Neural crest cell (in vitro differentiated cells): ENCODE data around the gene AFF2. TPM values are rescaled to one million over a fixed set of nuclear protein-coding genes. Genes with fewer than 3 reads are reported as not detected.

Source experiments
- DNase-seq: peaks from one replicate; pipeline ENCODE4 v3.0.0; 2021; ENCODE audit warnings: low read depth, mixed read lengths, low spot score
- H3K27ac Mint-ChIP-seq: one replicate; pipeline ENCODE4 v1.8.0; 2021; ENCODE audit warnings: mild to moderate bottlenecking, mixed read lengths; ENCODE audit not compliant: unreplicated experiment
- H3K27me3 Mint-ChIP-seq: 2 replicates; pipeline ENCODE4 v1.8.0; 2021; ENCODE audit warnings: low read depth, mild to moderate bottlenecking, mixed read lengths
- H3K36me3 Mint-ChIP-seq: 2 replicates; pipeline ENCODE4 v1.8.0; 2021; ENCODE audit warnings: low read depth, mild to moderate bottlenecking, mixed read lengths
- H3K4me1 Mint-ChIP-seq: 2 replicates; pipeline ENCODE4 v1.8.0; 2021; ENCODE audit warnings: mixed read lengths
- H3K4me3 Mint-ChIP-seq: one replicate; pipeline ENCODE4 v1.8.0; 2021; ENCODE audit warnings: mild to moderate bottlenecking, mixed read lengths
- H3K9me3 Mint-ChIP-seq: 2 replicates; pipeline ENCODE4 v1.8.0; 2021; ENCODE audit warnings: mixed read lengths
- total RNA-seq: library from RNA; stranded (reverse); gene quantifications from 2 replicates; pipeline ENCODE4 v1.2.1, GENCODE V29; 2021
- TF ChIP-seq, protein P1 (sequence below): fragments of 200-600 bp; sonication (generic); conservative IDR thresholded peaks from 2 replicates; pipeline ENCODE4 v1.5.0; 2021; ENCODE audit warnings: antibody characterized with exemption, mild to moderate bottlenecking

AFF2 gene
- total RNA-seq, 1 donor from 2014 or later, result 15.4 TPM

DNA sequence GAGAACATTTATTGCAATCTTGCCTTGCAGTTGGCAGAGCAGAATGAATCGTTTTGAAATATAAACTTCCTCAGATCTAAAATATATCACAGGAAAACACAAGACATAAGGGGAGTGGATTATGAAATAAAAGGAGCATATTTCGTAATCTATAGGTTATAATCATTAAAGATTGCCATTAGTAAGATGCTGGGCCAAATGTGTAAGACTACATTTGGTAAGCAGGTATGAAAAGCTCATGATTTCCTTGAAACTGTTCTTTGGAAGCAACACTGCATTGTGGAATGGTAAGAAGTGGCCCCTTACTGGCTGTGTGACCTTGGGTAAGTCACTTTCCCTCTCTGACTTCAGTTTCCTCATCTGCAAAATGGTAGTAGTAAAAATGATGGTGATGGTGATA, 68.3 kb downstream of the AFF2 start:
- H3K4me1 Mint-ChIP-seq, result no peaks in the 10 kb centered on the region
- no peaks in the 10 kb centered on the region for H3K27me3 Mint-ChIP-seq
- H3K9me3 Mint-ChIP-seq, result peaks cover 2% of the 10 kb centered on the region
- TF ChIP-seq, protein P1, sequence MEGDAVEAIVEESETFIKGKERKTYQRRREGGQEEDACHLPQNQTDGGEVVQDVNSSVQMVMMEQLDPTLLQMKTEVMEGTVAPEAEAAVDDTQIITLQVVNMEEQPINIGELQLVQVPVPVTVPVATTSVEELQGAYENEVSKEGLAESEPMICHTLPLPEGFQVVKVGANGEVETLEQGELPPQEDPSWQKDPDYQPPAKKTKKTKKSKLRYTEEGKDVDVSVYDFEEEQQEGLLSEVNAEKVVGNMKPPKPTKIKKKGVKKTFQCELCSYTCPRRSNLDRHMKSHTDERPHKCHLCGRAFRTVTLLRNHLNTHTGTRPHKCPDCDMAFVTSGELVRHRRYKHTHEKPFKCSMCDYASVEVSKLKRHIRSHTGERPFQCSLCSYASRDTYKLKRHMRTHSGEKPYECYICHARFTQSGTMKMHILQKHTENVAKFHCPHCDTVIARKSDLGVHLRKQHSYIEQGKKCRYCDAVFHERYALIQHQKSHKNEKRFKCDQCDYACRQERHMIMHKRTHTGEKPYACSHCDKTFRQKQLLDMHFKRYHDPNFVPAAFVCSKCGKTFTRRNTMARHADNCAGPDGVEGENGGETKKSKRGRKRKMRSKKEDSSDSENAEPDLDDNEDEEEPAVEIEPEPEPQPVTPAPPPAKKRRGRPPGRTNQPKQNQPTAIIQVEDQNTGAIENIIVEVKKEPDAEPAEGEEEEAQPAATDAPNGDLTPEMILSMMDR, result no peak
- H3K4me3 Mint-ChIP-seq, result no peak overlapping the region
- DNase-seq, result no peak
- H3K27ac Mint-ChIP-seq, result no peak overlapping the region
- H3K36me3 Mint-ChIP-seq, result no peaks in the 10 kb centered on the region

DNA sequence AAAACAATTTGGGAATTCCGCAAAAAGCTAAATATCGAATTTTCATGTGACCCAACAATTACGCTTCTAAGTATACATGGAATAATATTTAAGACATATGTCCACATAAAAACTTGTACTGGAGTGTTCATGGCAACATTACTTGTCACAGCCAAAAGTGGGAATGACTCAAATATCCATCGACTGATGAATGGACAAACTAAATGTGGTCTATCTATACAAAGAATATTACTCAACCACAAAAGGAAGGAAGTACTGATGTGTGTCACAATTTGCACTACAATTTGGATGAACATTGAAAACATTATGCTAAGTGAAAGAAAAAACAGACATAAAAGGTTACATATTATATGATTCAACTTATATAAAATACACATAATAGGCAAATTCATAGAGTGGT, 71.9 kb downstream of the AFF2 start:
- H3K36me3 Mint-ChIP-seq, result no peaks in the 10 kb centered on the region
- H3K4me1 Mint-ChIP-seq, result no peaks in the 10 kb centered on the region
- TF ChIP-seq, protein P1, result no peak
- DNase-seq, result no peak
- H3K9me3 Mint-ChIP-seq, result no peaks in the 10 kb centered on the region
- H3K4me3 Mint-ChIP-seq, result no peak overlapping the region
- H3K27me3 Mint-ChIP-seq, result no peaks in the 10 kb centered on the region
- H3K27ac Mint-ChIP-seq, result no peak overlapping the region

DNA sequence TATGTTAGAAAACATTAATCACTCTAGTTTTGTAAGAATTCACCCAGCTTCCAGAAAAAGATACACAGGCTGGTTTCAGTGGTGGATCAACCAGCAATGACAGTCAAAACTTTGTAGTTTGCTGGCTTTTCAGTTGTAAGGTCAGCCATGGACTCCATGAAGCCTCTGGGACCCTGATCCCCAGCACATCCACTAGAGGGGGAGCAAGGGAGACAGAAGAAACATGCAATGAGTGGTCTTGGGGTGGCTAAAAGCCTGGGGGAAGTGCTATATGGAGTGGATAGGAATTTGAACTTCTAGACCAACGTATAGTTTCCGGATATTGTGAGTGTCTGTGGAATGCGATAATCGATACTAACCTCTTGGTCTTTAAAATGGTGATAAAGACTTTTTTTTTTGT, 72.7 kb downstream of the AFF2 start:
- TF ChIP-seq, protein P1, result no peak
- no peak for DNase-seq
- Mint-ChIP-seq H3K4me1 (no peaks in the 10 kb centered on the region), H3K27ac (no peak overlapping the region), H3K9me3 (no peaks in the 10 kb centered on the region), H3K36me3 (no peaks in the 10 kb centered on the region), H3K4me3 (no peak overlapping the region), H3K27me3 (no peaks in the 10 kb centered on the region)

DNA sequence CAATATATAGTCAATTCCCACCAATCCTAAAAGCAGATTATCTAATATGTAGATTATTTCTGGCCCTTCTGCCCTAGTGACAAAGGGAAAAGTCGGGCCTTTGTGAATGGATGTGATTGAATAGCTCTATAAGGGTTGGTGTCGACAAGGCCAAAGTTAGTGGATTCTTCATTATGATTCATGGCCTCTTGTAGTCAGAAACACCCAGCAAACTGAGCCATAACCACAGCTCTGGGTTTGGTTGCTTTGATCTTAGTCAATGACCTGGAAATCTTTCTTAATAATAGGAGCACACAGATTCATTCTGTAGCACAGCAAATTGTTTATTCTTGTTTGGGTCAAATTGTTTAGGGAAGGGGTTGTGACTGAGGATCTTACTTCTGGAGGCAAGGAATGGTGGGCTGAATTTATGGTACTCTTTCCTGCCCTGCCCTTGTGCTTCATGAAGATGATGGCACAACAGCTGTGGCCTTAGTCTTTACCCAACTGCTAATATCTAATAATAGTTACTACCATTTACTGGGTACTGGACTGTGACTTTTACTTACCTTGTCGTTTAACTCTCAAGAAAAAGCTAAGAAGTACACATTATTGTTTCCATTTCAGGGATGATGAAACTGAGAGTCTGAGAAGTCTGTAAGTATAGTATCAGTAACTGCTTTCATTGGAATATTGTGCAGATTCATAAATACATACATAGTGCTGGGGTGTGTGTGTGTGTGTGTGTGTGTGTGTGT, 74.0 kb downstream of the AFF2 start:
- no peaks in the 10 kb centered on the region for H3K9me3 Mint-ChIP-seq
- TF ChIP-seq, protein P1, result no peak
- no peaks in the 10 kb centered on the region for H3K36me3 Mint-ChIP-seq

DNA sequence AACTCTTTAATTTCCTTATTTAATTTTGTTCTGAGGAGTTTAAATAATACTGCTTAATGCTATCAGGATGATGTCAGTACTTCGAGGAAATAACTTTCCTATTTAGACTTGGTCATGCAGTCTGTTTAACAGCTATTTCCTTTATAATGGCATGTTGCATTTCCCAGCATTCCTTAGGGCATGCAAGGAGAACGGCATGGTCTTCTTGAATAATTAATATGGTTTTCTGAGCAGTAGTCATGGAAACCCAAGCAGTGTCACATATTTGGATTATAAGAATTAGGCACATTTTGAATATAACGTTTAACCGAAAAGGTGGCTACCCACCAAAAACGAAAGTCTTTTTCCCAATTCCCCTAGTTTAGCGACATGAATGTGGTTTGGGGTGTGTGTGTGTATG, 76.0 kb downstream of the AFF2 start:
- Mint-ChIP-seq H3K4me3 (no peak overlapping the region), H3K4me1 (no peaks in the 10 kb centered on the region), H3K27ac (no peak overlapping the region), H3K27me3 (no peaks in the 10 kb centered on the region), H3K9me3 (no peaks in the 10 kb centered on the region), H3K36me3 (peaks cover 3% of the 10 kb centered on the region)
- TF ChIP-seq, protein P1, result no peak
- no peak for DNase-seq

More for the DNA sequence above, 74.0 kb downstream of the AFF2 start:
- H3K27me3 Mint-ChIP-seq, result no peaks in the 10 kb centered on the region
- H3K4me1 Mint-ChIP-seq, result no peaks in the 10 kb centered on the region
- no peak overlapping the region for H3K27ac Mint-ChIP-seq
- no peak for DNase-seq
- H3K4me3 Mint-ChIP-seq, result no peak overlapping the region
